Measurements from ENCODE around the gene TMEM130. TPM values are rescaled to one million over a fixed set of nuclear protein-coding genes. Genes with fewer than 3 reads are reported as not detected.

The TMEM130 gene
- total and polyA plus RNA-seq, 2 experiments from 2014 or later: 1.5 to 2.0 TPM

DNA sequence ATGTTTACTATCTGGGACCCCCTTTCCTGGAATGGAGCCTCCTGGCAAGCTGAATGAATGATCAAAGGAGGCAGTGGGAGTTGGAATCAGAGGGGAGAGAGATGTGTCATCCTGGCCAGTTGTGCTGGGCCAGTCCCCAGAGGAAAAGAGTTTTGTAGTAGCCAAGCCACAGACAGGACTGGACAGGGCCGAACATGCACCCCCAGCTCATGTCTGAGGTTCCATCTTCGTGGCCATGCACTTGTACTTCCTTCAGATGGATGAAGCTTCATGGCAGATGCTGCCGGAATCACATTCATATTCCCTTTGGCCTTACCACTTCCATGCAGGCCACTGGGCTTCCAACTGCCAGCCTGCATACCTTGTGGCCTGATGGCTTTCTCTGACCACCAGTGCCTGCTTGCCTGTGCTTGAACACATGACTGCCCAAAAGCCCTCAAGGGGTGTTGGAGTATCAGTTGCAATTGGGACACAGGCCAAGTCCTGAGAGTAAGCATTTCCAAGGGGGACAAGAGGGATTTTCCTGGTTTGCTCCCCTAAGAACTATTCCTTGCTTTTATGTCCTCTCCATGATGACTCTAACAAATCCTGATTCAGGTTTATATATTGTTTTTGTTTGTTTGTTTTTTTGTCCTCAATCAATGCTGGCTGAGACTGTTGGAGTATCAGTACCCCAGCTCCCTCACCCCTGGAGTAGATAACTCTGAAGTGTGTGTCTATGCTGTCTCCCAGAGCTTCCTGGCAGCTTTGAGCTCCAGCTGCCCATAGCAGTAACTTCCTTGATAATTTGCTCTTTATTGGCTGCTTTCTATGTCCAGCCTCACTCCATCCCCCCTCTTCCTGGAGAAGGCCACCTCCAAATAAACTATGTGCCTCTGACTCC, 63.6 kb downstream of the TMEM130 start:
- Mint-ChIP-seq H3K4me1 (peaks cover 4% of the 10 kb centered on the region), H3K4me3 (no peak overlapping the region), H3K9me3 (peaks cover 13% of the 10 kb centered on the region), H3K27ac (no peak overlapping the region), H3K27me3 (ENCODE audit: insufficient read depth, low read depth, poor library complexity) (peaks cover 2% of the 10 kb centered on the region), H3K36me3 (ENCODE audit: low read depth) (peaks cover 2% of the 10 kb centered on the region; the same call in 2 of the 3 replicates)
- Histone ChIP-seq H3K4me2 (no peak overlapping the region), H3K79me2 (replicated peaks; ENCODE audit: insufficient read depth) (no peaks in the 10 kb centered on the region), H3K4me1 (ENCODE audit: insufficient read depth) (no peaks in the 10 kb centered on the region), H3K27ac (ENCODE audit: low read depth) (no peak overlapping the region), H3F3A (replicated peaks; ENCODE audit: low read depth) (no peaks in the 10 kb centered on the region), H3K36me3 (ENCODE audit: insufficient read depth) (no peaks in the 10 kb centered on the region), H3K4me3 (no peak overlapping the region), H2AFZ (no peak overlapping the region), H3K9me2 (ENCODE audit: insufficient read depth) (no peaks in the 10 kb centered on the region), H4K20me1 (replicated peaks; ENCODE audit: insufficient read depth) (no peaks in the 10 kb centered on the region), H3K27me3 (ENCODE audit: insufficient read depth) (no peaks in the 10 kb centered on the region)
- DNase-seq (ENCODE audit: low spot score) (no peak), ATAC-seq (no peak)
- TF ChIP-seq POLR2AphosphoS5 (IDR thresholded peaks at IDR 0.05; ENCODE audit: low read depth): no peak
- no peak for TF ChIP-seq CREB1 (CRISPR knock-in tag; IDR thresholded peaks at IDR 0.05; ENCODE audit: low read depth)
- no peak for TF ChIP-seq NANOG (IDR thresholded peaks at IDR 0.05; ENCODE audit: borderline replicate concordance)
- no peak for TF ChIP-seq ZNF114 (CRISPR knock-in tag; IDR thresholded peaks at IDR 0.05)
- TF ChIP-seq, protein P1, sequence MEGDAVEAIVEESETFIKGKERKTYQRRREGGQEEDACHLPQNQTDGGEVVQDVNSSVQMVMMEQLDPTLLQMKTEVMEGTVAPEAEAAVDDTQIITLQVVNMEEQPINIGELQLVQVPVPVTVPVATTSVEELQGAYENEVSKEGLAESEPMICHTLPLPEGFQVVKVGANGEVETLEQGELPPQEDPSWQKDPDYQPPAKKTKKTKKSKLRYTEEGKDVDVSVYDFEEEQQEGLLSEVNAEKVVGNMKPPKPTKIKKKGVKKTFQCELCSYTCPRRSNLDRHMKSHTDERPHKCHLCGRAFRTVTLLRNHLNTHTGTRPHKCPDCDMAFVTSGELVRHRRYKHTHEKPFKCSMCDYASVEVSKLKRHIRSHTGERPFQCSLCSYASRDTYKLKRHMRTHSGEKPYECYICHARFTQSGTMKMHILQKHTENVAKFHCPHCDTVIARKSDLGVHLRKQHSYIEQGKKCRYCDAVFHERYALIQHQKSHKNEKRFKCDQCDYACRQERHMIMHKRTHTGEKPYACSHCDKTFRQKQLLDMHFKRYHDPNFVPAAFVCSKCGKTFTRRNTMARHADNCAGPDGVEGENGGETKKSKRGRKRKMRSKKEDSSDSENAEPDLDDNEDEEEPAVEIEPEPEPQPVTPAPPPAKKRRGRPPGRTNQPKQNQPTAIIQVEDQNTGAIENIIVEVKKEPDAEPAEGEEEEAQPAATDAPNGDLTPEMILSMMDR (conservative IDR thresholded peaks at IDR 0.05; ENCODE audit: low read depth in 2 of 2): no peak
- TF ChIP-seq, protein P2, sequence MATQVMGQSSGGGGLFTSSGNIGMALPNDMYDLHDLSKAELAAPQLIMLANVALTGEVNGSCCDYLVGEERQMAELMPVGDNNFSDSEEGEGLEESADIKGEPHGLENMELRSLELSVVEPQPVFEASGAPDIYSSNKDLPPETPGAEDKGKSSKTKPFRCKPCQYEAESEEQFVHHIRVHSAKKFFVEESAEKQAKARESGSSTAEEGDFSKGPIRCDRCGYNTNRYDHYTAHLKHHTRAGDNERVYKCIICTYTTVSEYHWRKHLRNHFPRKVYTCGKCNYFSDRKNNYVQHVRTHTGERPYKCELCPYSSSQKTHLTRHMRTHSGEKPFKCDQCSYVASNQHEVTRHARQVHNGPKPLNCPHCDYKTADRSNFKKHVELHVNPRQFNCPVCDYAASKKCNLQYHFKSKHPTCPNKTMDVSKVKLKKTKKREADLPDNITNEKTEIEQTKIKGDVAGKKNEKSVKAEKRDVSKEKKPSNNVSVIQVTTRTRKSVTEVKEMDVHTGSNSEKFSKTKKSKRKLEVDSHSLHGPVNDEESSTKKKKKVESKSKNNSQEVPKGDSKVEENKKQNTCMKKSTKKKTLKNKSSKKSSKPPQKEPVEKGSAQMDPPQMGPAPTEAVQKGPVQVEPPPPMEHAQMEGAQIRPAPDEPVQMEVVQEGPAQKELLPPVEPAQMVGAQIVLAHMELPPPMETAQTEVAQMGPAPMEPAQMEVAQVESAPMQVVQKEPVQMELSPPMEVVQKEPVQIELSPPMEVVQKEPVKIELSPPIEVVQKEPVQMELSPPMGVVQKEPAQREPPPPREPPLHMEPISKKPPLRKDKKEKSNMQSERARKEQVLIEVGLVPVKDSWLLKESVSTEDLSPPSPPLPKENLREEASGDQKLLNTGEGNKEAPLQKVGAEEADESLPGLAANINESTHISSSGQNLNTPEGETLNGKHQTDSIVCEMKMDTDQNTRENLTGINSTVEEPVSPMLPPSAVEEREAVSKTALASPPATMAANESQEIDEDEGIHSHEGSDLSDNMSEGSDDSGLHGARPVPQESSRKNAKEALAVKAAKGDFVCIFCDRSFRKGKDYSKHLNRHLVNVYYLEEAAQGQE (IDR thresholded peaks at IDR 0.05; ENCODE audit: unreplicated experiment): no peak
- no peak for TF ChIP-seq ZNF331 (CRISPR knock-in tag; IDR thresholded peaks at IDR 0.05; ENCODE audit: low read depth)
- no peak for TF ChIP-seq JUNB (IDR thresholded peaks at IDR 0.05; ENCODE audit: unreplicated experiment)
- TF ChIP-seq EZH2 (IDR thresholded peaks at IDR 0.05; ENCODE audit: low read depth, unreplicated experiment): no peak
- no peak for TF ChIP-seq EZH2phosphoT487 (IDR thresholded peaks at IDR 0.05; ENCODE audit: unreplicated experiment)
- TF ChIP-seq, protein P3, sequence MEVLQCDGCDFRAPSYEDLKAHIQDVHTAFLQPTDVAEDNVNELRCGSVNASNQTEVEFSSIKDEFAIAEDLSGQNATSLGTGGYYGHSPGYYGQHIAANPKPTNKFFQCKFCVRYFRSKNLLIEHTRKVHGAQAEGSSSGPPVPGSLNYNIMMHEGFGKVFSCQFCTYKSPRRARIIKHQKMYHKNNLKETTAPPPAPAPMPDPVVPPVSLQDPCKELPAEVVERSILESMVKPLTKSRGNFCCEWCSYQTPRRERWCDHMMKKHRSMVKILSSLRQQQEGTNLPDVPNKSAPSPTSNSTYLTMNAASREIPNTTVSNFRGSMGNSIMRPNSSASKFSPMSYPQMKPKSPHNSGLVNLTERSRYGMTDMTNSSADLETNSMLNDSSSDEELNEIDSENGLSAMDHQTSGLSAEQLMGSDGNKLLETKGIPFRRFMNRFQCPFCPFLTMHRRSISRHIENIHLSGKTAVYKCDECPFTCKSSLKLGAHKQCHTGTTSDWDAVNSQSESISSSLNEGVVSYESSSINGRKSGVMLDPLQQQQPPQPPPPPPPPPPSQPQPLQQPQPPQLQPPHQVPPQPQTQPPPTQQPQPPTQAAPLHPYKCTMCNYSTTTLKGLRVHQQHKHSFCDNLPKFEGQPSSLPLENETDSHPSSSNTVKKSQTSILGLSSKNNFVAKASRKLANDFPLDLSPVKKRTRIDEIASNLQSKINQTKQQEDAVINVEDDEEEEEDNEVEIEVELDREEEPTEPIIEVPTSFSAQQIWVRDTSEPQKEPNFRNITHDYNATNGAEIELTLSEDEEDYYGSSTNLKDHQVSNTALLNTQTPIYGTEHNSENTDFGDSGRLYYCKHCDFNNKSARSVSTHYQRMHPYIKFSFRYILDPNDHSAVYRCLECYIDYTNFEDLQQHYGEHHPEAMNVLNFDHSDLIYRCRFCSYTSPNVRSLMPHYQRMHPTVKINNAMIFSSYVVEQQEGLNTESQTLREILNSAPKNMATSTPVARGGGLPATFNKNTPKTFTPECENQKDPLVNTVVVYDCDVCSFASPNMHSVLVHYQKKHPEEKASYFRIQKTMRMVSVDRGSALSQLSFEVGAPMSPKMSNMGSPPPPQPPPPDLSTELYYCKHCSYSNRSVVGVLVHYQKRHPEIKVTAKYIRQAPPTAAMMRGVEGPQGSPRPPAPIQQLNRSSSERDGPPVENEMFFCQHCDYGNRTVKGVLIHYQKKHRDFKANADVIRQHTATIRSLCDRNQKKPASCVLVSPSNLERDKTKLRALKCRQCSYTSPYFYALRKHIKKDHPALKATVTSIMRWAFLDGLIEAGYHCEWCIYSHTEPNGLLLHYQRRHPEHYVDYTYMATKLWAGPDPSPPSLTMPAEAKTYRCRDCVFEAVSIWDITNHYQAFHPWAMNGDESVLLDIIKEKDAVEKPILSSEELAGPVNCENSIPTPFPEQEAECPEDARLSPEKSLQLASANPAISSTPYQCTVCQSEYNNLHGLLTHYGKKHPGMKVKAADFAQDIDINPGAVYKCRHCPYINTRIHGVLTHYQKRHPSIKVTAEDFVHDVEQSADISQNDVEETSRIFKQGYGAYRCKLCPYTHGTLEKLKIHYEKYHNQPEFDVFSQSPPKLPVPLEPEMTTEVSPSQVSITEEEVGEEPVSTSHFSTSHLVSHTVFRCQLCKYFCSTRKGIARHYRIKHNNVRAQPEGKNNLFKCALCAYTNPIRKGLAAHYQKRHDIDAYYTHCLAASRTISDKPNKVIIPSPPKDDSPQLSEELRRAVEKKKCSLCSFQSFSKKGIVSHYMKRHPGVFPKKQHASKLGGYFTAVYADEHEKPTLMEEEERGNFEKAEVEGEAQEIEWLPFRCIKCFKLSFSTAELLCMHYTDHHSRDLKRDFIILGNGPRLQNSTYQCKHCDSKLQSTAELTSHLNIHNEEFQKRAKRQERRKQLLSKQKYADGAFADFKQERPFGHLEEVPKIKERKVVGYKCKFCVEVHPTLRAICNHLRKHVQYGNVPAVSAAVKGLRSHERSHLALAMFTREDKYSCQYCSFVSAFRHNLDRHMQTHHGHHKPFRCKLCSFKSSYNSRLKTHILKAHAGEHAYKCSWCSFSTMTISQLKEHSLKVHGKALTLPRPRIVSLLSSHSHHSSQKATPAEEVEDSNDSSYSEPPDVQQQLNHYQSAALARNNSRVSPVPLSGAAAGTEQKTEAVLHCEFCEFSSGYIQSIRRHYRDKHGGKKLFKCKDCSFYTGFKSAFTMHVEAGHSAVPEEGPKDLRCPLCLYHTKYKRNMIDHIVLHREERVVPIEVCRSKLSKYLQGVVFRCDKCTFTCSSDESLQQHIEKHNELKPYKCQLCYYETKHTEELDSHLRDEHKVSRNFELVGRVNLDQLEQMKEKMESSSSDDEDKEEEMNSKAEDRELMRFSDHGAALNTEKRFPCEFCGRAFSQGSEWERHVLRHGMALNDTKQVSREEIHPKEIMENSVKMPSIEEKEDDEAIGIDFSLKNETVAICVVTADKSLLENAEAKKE (CRISPR knock-in tag; IDR thresholded peaks at IDR 0.05): no peak
